ENCODE results near the gene ZFAND3. TPM values are rescaled to one million over a fixed set of nuclear protein-coding genes. Genes with fewer than 3 reads are reported as not detected.

Gene ZFAND3
- total and polyA plus RNA-seq, 2 donors (not counting 1 experiment from before 2014, with no cell fraction given), result 13.5 to 58.3 TPM

DNA sequence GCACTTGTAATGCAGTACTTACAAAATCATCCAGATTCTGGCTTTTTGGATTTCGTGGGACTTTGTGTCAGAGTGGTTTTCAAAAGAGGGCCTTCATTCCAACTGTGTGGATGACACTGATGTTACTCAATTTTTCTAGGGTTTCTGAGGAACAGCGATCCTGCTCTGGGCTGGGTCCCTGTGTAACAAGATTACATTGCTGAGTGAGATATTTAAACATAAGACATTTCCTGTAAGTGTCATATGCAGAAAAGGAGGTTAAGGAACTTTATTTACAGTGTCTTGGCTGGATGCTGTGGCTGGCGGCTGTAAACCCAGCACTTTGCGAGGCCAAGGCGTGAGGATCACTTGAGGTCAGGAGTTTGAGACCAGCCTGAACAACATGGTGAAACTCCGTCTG lies 6.7 kb downstream of the ZFAND3 start:
- no peak overlapping the region for H3K9ac ChIP-seq (ENCODE audit: low read length)
- H3K27me3 ChIP-seq (replicated peaks in 1 of 4; ENCODE audit: control extremely low read depth in 1 of 4, control insufficient read depth in 3 of 4, insufficient read depth in 4 of 4, low read length in 3 of 4), result no peaks in the 10 kb centered on the region
- Mint-ChIP-seq H3K9me3 (ENCODE audit: insufficient read depth) (no peaks in the 10 kb centered on the region), H3K27me3 (no peaks in the 10 kb centered on the region), H3K4me3 (no peak overlapping the region), H3K27ac (no peak overlapping the region), H3K4me1 (peaks cover 69% of the 10 kb centered on the region)
- H3K9me3 ChIP-seq (ENCODE audit: control extremely low read depth in 1 of 3, control insufficient read depth in 2 of 3, insufficient read depth in 1 of 3, low read length in 2 of 3), result no peaks in the 10 kb centered on the region
- peaks cover 28 to 33% of the 10 kb centered on the region in 2 donors for H3K4me1 ChIP-seq (ENCODE audit: control insufficient read depth in 2 of 2, insufficient read depth in 2 of 2, low read length in 2 of 2)
- no peak for ATAC-seq (ENCODE audit: low read depth)
- peaks cover 64% of the 10 kb centered on the region for H4K20me1 ChIP-seq (ENCODE audit: control insufficient read depth, insufficient read depth, low read length, poor library complexity, severe bottlenecking)
- 100% methylated on average over 4 of the region's 6 CpGs for WGBS (ENCODE audit: insufficient coverage)
- DNase-seq, result no peak
- POLR2A ChIA-PET, result no interaction called here
- peaks cover 96% of the 10 kb centered on the region for H3K79me2 ChIP-seq (ENCODE audit: control insufficient read depth, insufficient read depth, low read length)
- CTCF ChIA-PET, result interaction anchor here (1.3 kb wide), 1 partner anchor 32 kb away, joined by 6 read pairs; no protein-coding TSS in a partner anchor
- no peak overlapping the region for H3K27ac ChIP-seq (ENCODE audit: low read length in 2 of 2)
- no peak overlapping the region for H3K4me3 ChIP-seq (ENCODE audit: control extremely low read depth in 1 of 5, extremely low read depth in 1 of 5, insufficient read depth in 1 of 5, low read depth in 2 of 5, low read length in 4 of 5)
- no peak for TF ChIP-seq EZH2 (IDR thresholded peaks at IDR 0.05; ENCODE audit: borderline replicate concordance, insufficient read depth, low read depth, low read length, poor library complexity, severe bottlenecking)
- TF ChIP-seq, protein P1, sequence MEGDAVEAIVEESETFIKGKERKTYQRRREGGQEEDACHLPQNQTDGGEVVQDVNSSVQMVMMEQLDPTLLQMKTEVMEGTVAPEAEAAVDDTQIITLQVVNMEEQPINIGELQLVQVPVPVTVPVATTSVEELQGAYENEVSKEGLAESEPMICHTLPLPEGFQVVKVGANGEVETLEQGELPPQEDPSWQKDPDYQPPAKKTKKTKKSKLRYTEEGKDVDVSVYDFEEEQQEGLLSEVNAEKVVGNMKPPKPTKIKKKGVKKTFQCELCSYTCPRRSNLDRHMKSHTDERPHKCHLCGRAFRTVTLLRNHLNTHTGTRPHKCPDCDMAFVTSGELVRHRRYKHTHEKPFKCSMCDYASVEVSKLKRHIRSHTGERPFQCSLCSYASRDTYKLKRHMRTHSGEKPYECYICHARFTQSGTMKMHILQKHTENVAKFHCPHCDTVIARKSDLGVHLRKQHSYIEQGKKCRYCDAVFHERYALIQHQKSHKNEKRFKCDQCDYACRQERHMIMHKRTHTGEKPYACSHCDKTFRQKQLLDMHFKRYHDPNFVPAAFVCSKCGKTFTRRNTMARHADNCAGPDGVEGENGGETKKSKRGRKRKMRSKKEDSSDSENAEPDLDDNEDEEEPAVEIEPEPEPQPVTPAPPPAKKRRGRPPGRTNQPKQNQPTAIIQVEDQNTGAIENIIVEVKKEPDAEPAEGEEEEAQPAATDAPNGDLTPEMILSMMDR (IDR thresholded peaks at IDR 0.05), result no peak
- H2AFZ ChIP-seq (ENCODE audit: insufficient read depth, low read depth, low read length, poor library complexity, severe bottlenecking), result no peak overlapping the region
- H3K36me3 ChIP-seq (replicated peaks in 1 of 2; ENCODE audit: control extremely low read depth in 1 of 2, control insufficient read depth in 1 of 2, extremely low read depth in 1 of 2, insufficient read depth in 2 of 2, low read length in 1 of 2), result no peaks in the 10 kb centered on the region
- intact Hi-C loops (cut with micrococcal nuclease), result loop anchor here (10.0 kb wide), 1 partner anchor 159 kb away; no protein-coding TSS in a partner anchor
- no peak overlapping the region for H3K4me2 ChIP-seq (replicated peaks; ENCODE audit: low read depth, low read length, poor library complexity, severe bottlenecking)

DNA sequence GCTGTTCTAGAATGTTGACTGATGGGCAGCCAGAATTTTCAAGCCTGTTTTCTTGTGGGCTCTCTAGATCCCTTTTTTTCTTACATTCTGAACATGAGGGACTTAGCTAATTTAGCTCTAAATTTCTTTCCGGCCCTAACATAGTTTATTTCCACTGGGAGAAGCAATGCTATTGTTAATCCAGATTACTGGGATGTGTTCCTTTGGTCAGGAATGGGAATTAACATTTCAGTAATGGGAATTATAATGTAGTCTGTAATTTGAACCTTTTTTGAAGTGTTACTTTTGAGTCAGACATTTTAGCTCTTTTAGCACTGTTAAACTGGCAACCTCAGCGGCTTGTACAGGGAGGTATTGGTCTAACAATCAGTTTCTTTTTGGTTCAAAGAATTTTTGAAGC lies 7.5 kb downstream of the ZFAND3 start:
- Histone ChIP-seq H2AFZ (ENCODE audit: insufficient read depth, low read depth, low read length, poor library complexity, severe bottlenecking) (no peak overlapping the region), H3K9ac (ENCODE audit: low read length) (no peak overlapping the region), H3K27ac (ENCODE audit: low read length in 2 of 2) (no peak overlapping the region), H3K79me2 (ENCODE audit: control insufficient read depth, insufficient read depth, low read length) (peaks cover 96% of the 10 kb centered on the region), H3K4me1 (ENCODE audit: control insufficient read depth in 2 of 2, insufficient read depth in 2 of 2, low read length in 2 of 2) (peaks cover 29 to 31% of the 10 kb centered on the region in 2 donors), H3K36me3 (replicated peaks in 1 of 2; ENCODE audit: control extremely low read depth in 1 of 2, control insufficient read depth in 1 of 2, extremely low read depth in 1 of 2, insufficient read depth in 2 of 2, low read length in 1 of 2) (no peaks in the 10 kb centered on the region), H4K20me1 (ENCODE audit: control insufficient read depth, insufficient read depth, low read length, poor library complexity, severe bottlenecking) (peaks cover 72% of the 10 kb centered on the region), H3K27me3 (replicated peaks in 1 of 4; ENCODE audit: control extremely low read depth in 1 of 4, control insufficient read depth in 3 of 4, insufficient read depth in 4 of 4, low read length in 3 of 4) (no peaks in the 10 kb centered on the region), H3K4me3 (ENCODE audit: control extremely low read depth in 1 of 5, extremely low read depth in 1 of 5, insufficient read depth in 1 of 5, low read depth in 2 of 5, low read length in 4 of 5) (no peak overlapping the region), H3K9me3 (ENCODE audit: control extremely low read depth in 1 of 3, control insufficient read depth in 2 of 3, insufficient read depth in 1 of 3, low read length in 2 of 3) (no peaks in the 10 kb centered on the region), H3K4me2 (replicated peaks; ENCODE audit: low read depth, low read length, poor library complexity, severe bottlenecking) (no peak overlapping the region)
- POLR2A ChIA-PET, result interaction anchor here (0.5 kb wide), 1 partner anchor 97 kb away, joined by 6 read pairs; no protein-coding TSS in a partner anchor
- DNase-seq, result no peak
- Mint-ChIP-seq H3K4me3 (no peak overlapping the region), H3K27me3 (no peaks in the 10 kb centered on the region), H3K27ac (no peak overlapping the region), H3K9me3 (ENCODE audit: insufficient read depth) (no peaks in the 10 kb centered on the region), H3K4me1 (peaks cover 70% of the 10 kb centered on the region)
- intact Hi-C loops (cut with micrococcal nuclease), result loop anchor here (10.0 kb wide), 1 partner anchor 158 kb away; no protein-coding TSS in a partner anchor
- no peak for ATAC-seq (ENCODE audit: low read depth)
- CTCF ChIA-PET, result interaction anchor here (0.9 to 1.3 kb wide), 2 partner anchors 31 to 55 kb away, joined by 3 to 6 read pairs; no protein-coding TSS in a partner anchor
- TF ChIP-seq, protein P1 (IDR thresholded peaks at IDR 0.05), result no peak
- TF ChIP-seq EZH2 (IDR thresholded peaks at IDR 0.05; ENCODE audit: borderline replicate concordance, insufficient read depth, low read depth, low read length, poor library complexity, severe bottlenecking), result no peak
- 100% methylated on average over 1 of the region's 2 CpGs for WGBS (ENCODE audit: insufficient coverage)
